SH-SY5Y (cell line): ENCODE data around the gene ESRP2.

Experiments used
- GATA2 ChIP-seq: IDR thresholded peaks from 2 replicates; pipeline ENCODE4 v1.6.1; 2011; ENCODE audit warnings: mild to moderate bottlenecking, low read depth, low read length
- GATA3 ChIP-seq: IDR thresholded peaks from 2 replicates; pipeline ENCODE4 v1.6.1; 2011; ENCODE audit warnings: low read depth, mild to moderate bottlenecking, low read length, moderate library complexity

DNA sequence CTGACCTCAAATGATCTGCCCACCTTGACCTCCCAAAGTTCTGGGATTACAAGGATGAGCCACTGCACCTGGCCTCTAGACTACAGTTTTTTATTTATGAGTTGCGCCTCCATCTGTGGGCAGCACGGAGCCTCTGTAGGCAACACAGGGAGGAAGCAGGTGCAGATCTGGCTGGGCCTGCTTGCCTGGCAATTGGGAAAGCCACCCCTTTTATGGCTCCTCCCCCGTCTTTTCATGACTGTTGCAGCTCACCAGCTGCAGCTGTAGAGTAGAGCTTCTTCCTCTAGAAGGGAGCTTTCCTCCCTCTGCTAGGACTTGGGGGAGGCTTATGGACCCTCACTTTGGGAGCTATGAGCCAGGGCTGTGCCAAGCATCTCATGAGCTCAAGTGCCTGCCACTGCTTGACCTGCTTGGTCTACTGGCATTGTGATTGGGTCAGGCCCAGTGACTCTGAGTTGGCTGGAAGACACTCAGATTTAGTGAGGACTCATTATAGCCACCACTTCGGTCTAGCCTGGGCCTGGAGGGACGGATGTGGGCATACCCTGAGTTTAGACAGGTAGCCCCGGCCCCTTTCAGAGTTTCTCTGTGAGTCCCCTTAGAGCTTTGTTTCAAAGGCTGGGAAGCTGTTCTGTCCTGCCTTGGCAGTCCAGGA lies 21.5 kb upstream of the ESRP2 start:
- no peak for TF ChIP-seq GATA2
- no peak for TF ChIP-seq GATA3
